ENCODE data around the gene KRTAP9-6.
"Not testable (repeated sequence)": the region's sequence is repeated elsewhere in the genome, so short reads cannot be mapped to it uniquely, and the experiment has no call there.

Gene KRTAP9-6

DNA sequence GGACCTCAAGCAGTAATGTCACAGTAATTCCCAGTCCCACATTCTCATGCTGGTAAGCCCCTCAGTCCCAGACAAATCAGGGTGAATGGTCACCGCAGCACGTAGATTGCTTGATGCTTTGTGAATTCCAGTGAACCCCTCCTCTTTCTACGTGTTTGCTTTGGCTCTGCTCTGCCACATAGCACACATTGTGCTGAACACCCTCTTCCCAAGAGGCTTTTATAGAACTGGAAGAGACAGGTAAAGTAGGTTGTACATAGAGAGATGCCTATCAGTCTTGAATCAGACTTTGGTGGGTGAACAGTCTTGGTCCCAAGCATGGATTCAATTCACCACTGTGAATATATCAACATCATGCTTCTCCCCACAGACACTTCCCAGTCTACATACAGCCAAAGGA lies 579 bp upstream of the KRTAP9-6 start:
- DNase-seq (ENCODE audit: low read depth) = no peak
- TF ChIP-seq, protein P1, sequence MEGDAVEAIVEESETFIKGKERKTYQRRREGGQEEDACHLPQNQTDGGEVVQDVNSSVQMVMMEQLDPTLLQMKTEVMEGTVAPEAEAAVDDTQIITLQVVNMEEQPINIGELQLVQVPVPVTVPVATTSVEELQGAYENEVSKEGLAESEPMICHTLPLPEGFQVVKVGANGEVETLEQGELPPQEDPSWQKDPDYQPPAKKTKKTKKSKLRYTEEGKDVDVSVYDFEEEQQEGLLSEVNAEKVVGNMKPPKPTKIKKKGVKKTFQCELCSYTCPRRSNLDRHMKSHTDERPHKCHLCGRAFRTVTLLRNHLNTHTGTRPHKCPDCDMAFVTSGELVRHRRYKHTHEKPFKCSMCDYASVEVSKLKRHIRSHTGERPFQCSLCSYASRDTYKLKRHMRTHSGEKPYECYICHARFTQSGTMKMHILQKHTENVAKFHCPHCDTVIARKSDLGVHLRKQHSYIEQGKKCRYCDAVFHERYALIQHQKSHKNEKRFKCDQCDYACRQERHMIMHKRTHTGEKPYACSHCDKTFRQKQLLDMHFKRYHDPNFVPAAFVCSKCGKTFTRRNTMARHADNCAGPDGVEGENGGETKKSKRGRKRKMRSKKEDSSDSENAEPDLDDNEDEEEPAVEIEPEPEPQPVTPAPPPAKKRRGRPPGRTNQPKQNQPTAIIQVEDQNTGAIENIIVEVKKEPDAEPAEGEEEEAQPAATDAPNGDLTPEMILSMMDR (IDR thresholded peaks at IDR 0.05; ENCODE audit: low read length, missing control alignments) = no peak
- H3K4me3 ChIP-seq (replicated peaks; ENCODE audit: low read depth, low read length) = no peak overlapping the region

DNA sequence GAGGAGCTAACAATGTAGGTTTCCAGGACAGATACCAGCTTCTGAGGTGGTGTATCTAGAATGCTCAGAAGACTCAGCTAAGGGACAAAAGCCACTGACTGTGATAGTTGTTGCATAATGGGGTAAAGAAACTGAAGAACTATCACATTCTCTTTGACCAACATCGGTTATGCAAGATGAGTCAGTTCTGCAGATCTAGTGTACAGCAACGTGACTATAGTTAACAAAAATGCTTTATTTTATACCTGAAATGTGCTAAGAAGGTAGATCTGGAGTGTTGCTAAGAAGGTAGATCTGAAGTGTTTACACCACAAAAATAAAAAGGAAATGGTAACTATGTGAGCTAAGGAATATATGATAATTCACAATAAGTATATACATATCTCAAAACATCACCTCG lies 2.5 kb downstream of the KRTAP9-6 start:
- TF ChIP-seq, protein P1 (IDR thresholded peaks at IDR 0.05; ENCODE audit: low read length, missing control alignments) = no peak
- H3K4me3 ChIP-seq (replicated peaks; ENCODE audit: low read depth, low read length) = no peak overlapping the region
- DNase-seq (ENCODE audit: low read depth) = no peak

DNA sequence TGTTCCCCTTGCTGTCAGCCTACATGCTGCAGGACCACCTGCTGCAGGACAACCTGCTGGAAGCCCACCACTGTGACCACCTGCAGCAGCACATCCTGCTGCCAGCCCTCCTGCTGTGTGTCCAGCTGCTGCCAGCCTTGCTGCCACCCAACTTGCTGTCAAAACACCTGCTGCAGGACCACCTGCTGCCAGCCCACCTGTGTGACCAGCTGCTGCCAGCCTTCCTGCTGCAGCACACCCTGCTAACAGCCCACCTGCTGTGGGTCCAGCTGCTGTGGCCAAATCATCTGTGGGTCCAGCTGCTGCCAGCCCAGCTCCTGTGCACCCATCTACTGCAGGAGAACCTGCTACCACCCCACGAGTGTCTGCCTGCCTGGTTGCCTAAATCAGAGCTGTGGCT lies 6.1 kb downstream of the KRTAP9-6 start:
- not testable (repeated sequence) for DNase-seq (ENCODE audit: low read depth); H3K4me3 ChIP-seq (replicated peaks; ENCODE audit: low read depth, low read length)

DNA sequence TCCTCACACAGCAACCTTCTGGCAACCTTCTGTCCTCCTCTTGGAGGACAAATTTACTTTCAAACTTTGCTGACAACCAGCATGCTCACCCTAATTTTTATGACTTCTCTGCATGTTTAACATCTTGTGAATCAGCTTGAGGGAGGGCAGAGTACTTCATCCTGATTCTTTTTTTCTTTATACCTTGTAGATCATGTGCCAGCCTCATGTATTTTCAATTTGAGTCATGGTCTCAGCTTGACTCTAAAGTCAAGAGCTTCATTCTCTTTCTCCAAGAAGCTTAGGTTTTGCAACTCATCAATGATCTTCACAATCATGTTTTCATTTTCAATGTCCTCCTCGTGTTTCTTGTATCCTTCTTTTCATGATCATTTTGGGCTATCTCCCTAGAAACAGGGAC lies 6.7 kb downstream of the KRTAP9-6 start:
- TF ChIP-seq, protein P1 (IDR thresholded peaks at IDR 0.05; ENCODE audit: low read length, missing control alignments) = no peak
- H3K4me3 ChIP-seq (replicated peaks; ENCODE audit: low read depth, low read length) = no peak overlapping the region
- no peak for DNase-seq (ENCODE audit: low read depth)

DNA sequence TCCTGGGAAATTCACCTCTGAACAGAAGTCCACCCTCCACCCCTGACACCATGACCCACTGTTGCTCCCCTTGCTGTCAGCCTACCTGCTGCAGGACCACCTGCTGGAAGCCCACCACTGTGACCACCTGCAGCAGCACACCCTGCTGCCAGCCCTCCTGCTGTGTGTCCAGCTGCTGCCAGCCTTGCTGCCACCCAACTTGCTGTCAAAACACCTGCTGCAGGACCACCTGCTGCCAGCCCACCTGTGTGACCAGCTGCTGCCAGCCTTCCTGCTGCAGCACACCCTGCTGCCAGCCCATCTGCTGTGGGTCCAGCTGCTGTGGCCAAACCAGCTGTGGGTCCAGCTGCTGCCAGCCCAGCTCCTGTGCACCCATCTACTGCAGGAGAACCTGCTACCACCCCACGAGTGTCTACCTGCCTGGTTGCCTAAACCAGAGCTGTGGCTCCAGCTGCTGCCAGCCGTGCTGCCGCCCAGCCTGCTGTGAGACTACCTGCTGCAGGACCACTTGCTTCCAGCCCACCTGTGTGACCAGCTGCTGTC lies 10.5 kb downstream of the KRTAP9-6 start, which contains the start of gene KRTAP9-7:
TSS of gene KRTAP9-7 (plus strand) at position 51 of the 543 bp plus-strand sequence. CDS start at position 51, 0 bp downstream.
- not testable (repeated sequence) for DNase-seq (ENCODE audit: low read depth)

DNA sequence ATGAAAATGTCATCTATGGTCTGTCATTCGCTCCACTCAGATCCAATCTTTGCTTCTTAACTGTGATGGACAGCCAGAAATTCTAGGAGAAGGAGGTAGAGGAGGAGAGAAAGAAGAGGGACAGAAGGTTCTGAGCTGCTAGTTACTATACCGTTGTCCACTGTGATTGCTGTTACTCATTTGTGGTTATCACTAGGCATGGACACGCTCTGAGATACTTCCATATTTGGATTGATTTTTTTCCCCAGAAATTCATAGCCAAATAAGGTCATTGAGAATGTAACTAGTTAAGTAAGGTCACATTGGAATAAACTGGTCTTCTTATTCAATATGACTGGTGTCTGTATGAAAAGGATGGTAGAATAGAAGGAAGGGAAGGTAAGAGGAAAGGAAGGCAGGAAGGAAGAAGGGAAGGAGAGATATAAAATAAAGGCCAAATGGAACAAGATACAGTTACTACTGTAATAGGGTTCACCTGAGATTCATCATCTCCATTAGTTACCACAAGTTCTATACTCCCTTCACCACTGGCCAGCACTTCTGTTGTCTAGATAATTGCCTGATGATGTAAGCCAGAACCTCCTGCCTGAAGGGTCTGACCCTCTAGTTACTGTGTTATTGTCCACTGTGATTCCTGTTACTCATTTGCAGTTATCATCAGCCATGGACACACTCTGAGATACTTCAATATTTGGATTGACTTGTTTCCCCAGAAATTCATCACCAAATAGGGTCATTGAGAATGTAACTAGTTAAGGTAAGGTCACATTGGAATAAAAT lies 13.2 kb downstream of the KRTAP9-6 start:
- H3K4me3 ChIP-seq (replicated peaks; ENCODE audit: low read depth, low read length) = no peak overlapping the region
- TF ChIP-seq, protein P1 (IDR thresholded peaks at IDR 0.05; ENCODE audit: low read length, missing control alignments) = no peak
- DNase-seq (ENCODE audit: low read depth) = no peak

More for the DNA sequence above, 10.5 kb downstream of the KRTAP9-6 start, which contains the start of gene KRTAP9-7:
- H3K4me3 ChIP-seq (replicated peaks; ENCODE audit: low read depth, low read length) = not testable (repeated sequence)

DNA sequence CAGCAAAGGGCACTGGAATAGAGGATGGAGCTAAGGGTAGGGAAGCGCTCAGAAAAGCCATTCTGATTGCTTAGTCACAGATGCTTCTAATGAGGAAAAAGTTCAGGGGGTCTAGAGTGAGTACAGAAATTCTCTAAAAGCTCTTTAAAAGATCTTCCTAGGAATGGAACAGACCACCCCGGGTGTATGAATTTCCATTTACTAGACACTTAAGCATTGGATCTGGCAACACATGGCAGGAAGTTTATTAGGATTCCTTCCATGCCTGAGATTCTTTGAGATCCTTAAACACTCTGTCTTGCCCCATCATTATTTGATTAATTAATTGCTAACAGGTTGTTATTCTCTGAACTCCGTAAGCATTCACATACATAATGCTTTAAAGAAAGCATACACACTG lies 18.9 kb downstream of the KRTAP9-6 start:
- H3K4me3 ChIP-seq (replicated peaks; ENCODE audit: low read depth, low read length) = no peak overlapping the region
- DNase-seq (ENCODE audit: low read depth) = no peak
- TF ChIP-seq, protein P1 (IDR thresholded peaks at IDR 0.05; ENCODE audit: low read length, missing control alignments) = no peak

DNA sequence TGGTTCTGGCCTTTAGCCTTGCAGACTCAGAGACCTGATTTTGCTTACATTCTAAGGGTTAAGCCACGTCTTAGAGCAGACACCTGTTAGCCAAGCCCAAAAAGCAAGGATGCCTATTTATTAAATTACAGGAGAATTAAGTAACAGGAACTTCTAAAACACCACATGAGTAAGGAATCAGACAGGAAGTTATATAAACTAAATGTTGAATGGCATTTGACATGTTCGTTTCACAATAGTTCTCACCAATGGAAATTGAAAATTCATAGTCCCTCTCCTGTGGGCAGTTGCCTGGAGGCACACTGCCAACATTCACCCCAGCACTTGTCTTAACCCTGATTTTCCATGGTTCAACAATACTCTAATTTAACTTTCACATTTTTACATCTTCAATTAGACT lies 19.4 kb downstream of the KRTAP9-6 start:
- H3K4me3 ChIP-seq (replicated peaks; ENCODE audit: low read depth, low read length) = no peak overlapping the region
- TF ChIP-seq, protein P1 (IDR thresholded peaks at IDR 0.05; ENCODE audit: low read length, missing control alignments) = no peak
- DNase-seq (ENCODE audit: low read depth) = no peak
